HEK293 (cell line): ENCODE data around the gene LDLRAD4.

Experiments used
- CTCF ChIA-PET: fragments of 350-600 bp; formaldehyde crosslinking; extraction: SDS; loops from one replicate; lab custom pipeline; 2021; ENCODE audit warnings: antibody characterized with exemption; lab: Yijun Ruan, JAX
- POLR2A ChIA-PET: fragments of 300-600 bp; formaldehyde crosslinking; extraction: SDS; loops from one replicate; lab custom pipeline; 2020; ENCODE audit warnings: antibody characterized with exemption, inconsistent platforms; lab: Yijun Ruan, JAX
- H3K27ac ChIP-seq: fragments of 200-500 bp; sonication (Bioruptor generic); 2 replicates; pipeline ENCODE4 v1.5.1; 2014; ENCODE audit warnings: low read depth, low read length, control low read depth, inconsistent platforms; ENCODE audit errors: extremely low read depth
- H3K36me3 ChIP-seq, 2 experiments: fragments of 200-500 bp in 1 of 2; sonication (Bioruptor generic) in 1 of 2; 1 replicate in 1 of 2; 2 replicates in 1 of 2; pipeline ENCODE4 v1.5.1; 2014 to 2017; ENCODE audit warnings: inconsistent platforms in 2 of 2, low read length in 2 of 2; ENCODE audit not compliant: control insufficient read depth in 2 of 2, insufficient read depth in 1 of 2
- H3K4me1 ChIP-seq: fragments of 200-500 bp; sonication (Bioruptor generic); 2 replicates; pipeline ENCODE4 v1.5.1; 2014; ENCODE audit warnings: mild to moderate bottlenecking, low read length, inconsistent platforms; ENCODE audit not compliant: control insufficient read depth, insufficient read depth
- H3K4me3 ChIP-seq: 2 replicates; pipeline ENCODE4 v1.5.1; 2011; ENCODE audit warnings: low read depth, mild to moderate bottlenecking, control low read depth, low read length, moderate library complexity
- H3K9me3 ChIP-seq: fragments of 200-500 bp; sonication (Bioruptor generic); 2 replicates; pipeline ENCODE4 v1.5.1; 2014; ENCODE audit warnings: low read depth, low read length, inconsistent platforms; ENCODE audit not compliant: control insufficient read depth, insufficient read depth
- BCL11A ChIP-seq: fragments of 450-650 bp; formaldehyde crosslinking; IDR thresholded peaks from 2 replicates; pipeline ENCODE4 v1.5.1; 2016; ENCODE audit warnings: low read depth, missing biosample characterization, missing genetic modification characterization
- GFI1B ChIP-seq: fragments of 450-650 bp; formaldehyde crosslinking; IDR thresholded peaks from 2 replicates; pipeline ENCODE4 v1.5.1; 2016; ENCODE audit warnings: missing biosample characterization, missing genetic modification characterization
- GLIS1 ChIP-seq: fragments of 450-650 bp; formaldehyde crosslinking; IDR thresholded peaks from 2 replicates; pipeline ENCODE4 v1.5.1; 2016; ENCODE audit warnings: missing biosample characterization, missing genetic modification characterization
- TRIM28 ChIP-seq: IDR thresholded peaks from 2 replicates; pipeline ENCODE4 v1.6.1; 2011; ENCODE audit warnings: low read length, control low read depth, borderline replicate concordance
- ZBTB7A ChIP-seq: fragments of 450-650 bp; formaldehyde crosslinking; IDR thresholded peaks from 2 replicates; pipeline ENCODE4 v1.5.1; 2016; ENCODE audit warnings: low read depth, missing biosample characterization, missing genetic modification characterization
- ZFP41 ChIP-seq: fragments of 450-650 bp; formaldehyde crosslinking; IDR thresholded peaks from 2 replicates; pipeline ENCODE4 v1.5.1; 2016; ENCODE audit warnings: missing biosample characterization, missing genetic modification characterization, borderline replicate concordance
- ZNF2 ChIP-seq: fragments of 450-650 bp; formaldehyde crosslinking; IDR thresholded peaks from 2 replicates; pipeline ENCODE4 v1.5.1; 2016; ENCODE audit warnings: missing biosample characterization, missing genetic modification characterization
- ZNF214 ChIP-seq: fragments of 450-650 bp; formaldehyde crosslinking; IDR thresholded peaks from 2 replicates; pipeline ENCODE4 v1.5.1; 2017; ENCODE audit warnings: missing biosample characterization, mild to moderate bottlenecking, missing genetic modification characterization, borderline replicate concordance
- ZNF223 ChIP-seq: fragments of 450-650 bp; formaldehyde crosslinking; IDR thresholded peaks from 2 replicates; pipeline ENCODE4 v1.5.1; 2016; ENCODE audit warnings: missing biosample characterization, missing genetic modification characterization
- ZNF629 ChIP-seq: fragments of 450-650 bp; formaldehyde crosslinking; IDR thresholded peaks from 2 replicates; pipeline ENCODE4 v1.5.1; 2017; ENCODE audit warnings: missing biosample characterization, missing genetic modification characterization
- ZNF692 ChIP-seq: fragments of 450-650 bp; formaldehyde crosslinking; IDR thresholded peaks from 2 replicates; pipeline ENCODE4 v1.5.1; 2016; ENCODE audit warnings: missing biosample characterization, missing genetic modification characterization
- ZNF791 ChIP-seq: fragments of 450-650 bp; formaldehyde crosslinking; IDR thresholded peaks from 2 replicates; pipeline ENCODE4 v1.5.1; 2016; ENCODE audit warnings: missing biosample characterization, missing genetic modification characterization
- TF ChIP-seq, protein P1 (sequence below): fragments of 450-650 bp; formaldehyde crosslinking; IDR thresholded peaks from 2 replicates; pipeline ENCODE4 v1.5.1; 2016; ENCODE audit warnings: missing biosample characterization, missing genetic modification characterization
- TF ChIP-seq, protein P2 (sequence below): fragments of 450-650 bp; formaldehyde crosslinking; IDR thresholded peaks from 2 replicates; pipeline ENCODE4 v1.5.1; 2016; ENCODE audit warnings: missing biosample characterization, missing genetic modification characterization, low read depth
- TF ChIP-seq, protein P3 (sequence below): fragments of 450-650 bp; formaldehyde crosslinking; IDR thresholded peaks from 2 replicates; pipeline ENCODE4 v1.5.1; 2016; ENCODE audit warnings: missing biosample characterization, missing genetic modification characterization, low read depth

LDLRAD4 gene

GRCh38 chr18:13566941-13567746 is 348.6 kb downstream of the LDLRAD4 start:
- ChIA-PET CTCF (interaction anchor here (0.6 to 1.2 kb wide), 2 partner anchors 9 to 166 kb away, joined by 3 to 5 read pairs; no protein-coding TSS in a partner anchor), POLR2A (no interaction called here)
- TF ChIP-seq ZNF791, result no peak
- TF ChIP-seq ZFP41, result no peak
- TF ChIP-seq, protein P1, sequence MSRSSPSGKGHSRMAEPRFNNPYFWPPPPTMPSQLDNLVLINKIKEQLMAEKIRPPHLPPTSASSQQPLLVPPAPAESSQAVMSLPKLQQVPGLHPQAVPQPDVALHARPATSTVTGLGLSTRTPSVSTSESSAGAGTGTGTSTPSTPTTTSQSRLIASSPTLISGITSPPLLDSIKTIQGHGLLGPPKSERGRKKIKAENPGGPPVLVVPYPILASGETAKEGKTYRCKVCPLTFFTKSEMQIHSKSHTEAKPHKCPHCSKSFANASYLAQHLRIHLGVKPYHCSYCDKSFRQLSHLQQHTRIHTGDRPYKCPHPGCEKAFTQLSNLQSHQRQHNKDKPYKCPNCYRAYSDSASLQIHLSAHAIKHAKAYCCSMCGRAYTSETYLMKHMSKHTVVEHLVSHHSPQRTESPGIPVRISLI (tag by site-specific recombination), result no peak
- TF ChIP-seq ZBTB7A (tag by site-specific recombination), result no peak
- no peak for TF ChIP-seq ZNF2 (tag by site-specific recombination)
- no peak for TF ChIP-seq ZNF214 (tag by site-specific recombination)
- no peak for TF ChIP-seq GFI1B (tag by site-specific recombination)
- Histone ChIP-seq H3K36me3 (no peaks in the 10 kb centered on the region), H3K4me1 (peaks cover 3% of the 10 kb centered on the region), H3K27ac (no peak overlapping the region), H3K9me3 (no peaks in the 10 kb centered on the region), H3K4me3 (no peak overlapping the region)

GRCh38 chr18:13568443-13569392 is 350.2 kb downstream of the LDLRAD4 start:
- no peak overlapping the region for H3K27ac ChIP-seq
- H3K4me1 ChIP-seq, result no peaks in the 10 kb centered on the region; the same call in 1 of the 2 replicates
- H3K4me3 ChIP-seq, result no peak overlapping the region
- H3K36me3 ChIP-seq, result no peaks in the 10 kb centered on the region
- no peaks in the 10 kb centered on the region for H3K9me3 ChIP-seq
- TF ChIP-seq ZNF692 (tag by site-specific recombination) (no peak), ZNF223 (tag by site-specific recombination) (no peak), GLIS1 (peak; percentile 62; the same call in 1 of the 2 replicates), TRIM28 (no peak), BCL11A (no peak), ZNF629 (peak; percentile 30; the same call in 1 of the 2 replicates)
- TF ChIP-seq, protein P2, sequence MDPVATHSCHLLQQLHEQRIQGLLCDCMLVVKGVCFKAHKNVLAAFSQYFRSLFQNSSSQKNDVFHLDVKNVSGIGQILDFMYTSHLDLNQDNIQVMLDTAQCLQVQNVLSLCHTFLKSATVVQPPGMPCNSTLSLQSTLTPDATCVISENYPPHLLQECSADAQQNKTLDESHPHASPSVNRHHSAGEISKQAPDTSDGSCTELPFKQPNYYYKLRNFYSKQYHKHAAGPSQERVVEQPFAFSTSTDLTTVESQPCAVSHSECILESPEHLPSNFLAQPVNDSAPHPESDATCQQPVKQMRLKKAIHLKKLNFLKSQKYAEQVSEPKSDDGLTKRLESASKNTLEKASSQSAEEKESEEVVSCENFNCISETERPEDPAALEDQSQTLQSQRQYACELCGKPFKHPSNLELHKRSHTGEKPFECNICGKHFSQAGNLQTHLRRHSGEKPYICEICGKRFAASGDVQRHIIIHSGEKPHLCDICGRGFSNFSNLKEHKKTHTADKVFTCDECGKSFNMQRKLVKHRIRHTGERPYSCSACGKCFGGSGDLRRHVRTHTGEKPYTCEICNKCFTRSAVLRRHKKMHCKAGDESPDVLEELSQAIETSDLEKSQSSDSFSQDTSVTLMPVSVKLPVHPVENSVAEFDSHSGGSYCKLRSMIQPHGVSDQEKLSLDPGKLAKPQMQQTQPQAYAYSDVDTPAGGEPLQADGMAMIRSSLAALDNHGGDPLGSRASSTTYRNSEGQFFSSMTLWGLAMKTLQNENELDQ (tag by site-specific recombination), result no peak
- TF ChIP-seq, protein P3, sequence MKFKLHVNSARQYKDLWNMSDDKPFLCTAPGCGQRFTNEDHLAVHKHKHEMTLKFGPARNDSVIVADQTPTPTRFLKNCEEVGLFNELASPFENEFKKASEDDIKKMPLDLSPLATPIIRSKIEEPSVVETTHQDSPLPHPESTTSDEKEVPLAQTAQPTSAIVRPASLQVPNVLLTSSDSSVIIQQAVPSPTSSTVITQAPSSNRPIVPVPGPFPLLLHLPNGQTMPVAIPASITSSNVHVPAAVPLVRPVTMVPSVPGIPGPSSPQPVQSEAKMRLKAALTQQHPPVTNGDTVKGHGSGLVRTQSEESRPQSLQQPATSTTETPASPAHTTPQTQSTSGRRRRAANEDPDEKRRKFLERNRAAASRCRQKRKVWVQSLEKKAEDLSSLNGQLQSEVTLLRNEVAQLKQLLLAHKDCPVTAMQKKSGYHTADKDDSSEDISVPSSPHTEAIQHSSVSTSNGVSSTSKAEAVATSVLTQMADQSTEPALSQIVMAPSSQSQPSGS (tag by site-specific recombination), result peak; percentile 71
- CTCF ChIA-PET, result interaction anchor here (1.1 to 1.3 kb wide), 2 partner anchors 83 to 409 kb away, joined by 3 to 4 read pairs; no protein-coding TSS in a partner anchor
- POLR2A ChIA-PET, result no interaction called here
